Amygdala (tissue), 56 donors: ENCODE data around the gene SLC16A12.
A peak's percentile ranks its signal among the peaks of the same experiment; 100 is the strongest.
"Not testable (repeated sequence)": the region's sequence is repeated elsewhere in the genome, so short reads cannot be mapped to it uniquely, and the experiment has no call there.

Experiments used
- DNase-seq, 56 donors: peaks; one replicate each; lab custom pipeline; 2025; lab: John Stamatoyannopoulos, UW

SLC16A12 gene

DNA sequence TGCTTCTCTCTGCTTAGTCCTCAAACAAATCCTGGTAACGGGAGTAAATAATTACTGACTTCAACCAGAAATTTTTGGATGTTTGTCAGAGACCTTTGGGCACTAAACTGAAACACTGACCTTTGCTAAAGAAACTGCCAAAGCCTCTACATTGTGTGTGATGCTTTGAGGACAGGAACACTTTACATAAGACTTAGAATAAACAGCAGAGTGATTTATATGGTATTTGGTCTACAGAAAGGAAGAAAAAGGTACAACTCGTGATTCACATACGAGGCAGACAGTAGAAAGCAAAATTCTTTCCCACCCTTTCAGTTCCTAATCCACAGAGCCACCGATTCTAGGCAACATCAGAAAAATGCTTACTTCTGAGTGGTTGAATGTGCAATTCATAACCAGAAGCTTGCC, 59.8 kb downstream of the SLC16A12 start:
- DNase-seq = no peak

DNA sequence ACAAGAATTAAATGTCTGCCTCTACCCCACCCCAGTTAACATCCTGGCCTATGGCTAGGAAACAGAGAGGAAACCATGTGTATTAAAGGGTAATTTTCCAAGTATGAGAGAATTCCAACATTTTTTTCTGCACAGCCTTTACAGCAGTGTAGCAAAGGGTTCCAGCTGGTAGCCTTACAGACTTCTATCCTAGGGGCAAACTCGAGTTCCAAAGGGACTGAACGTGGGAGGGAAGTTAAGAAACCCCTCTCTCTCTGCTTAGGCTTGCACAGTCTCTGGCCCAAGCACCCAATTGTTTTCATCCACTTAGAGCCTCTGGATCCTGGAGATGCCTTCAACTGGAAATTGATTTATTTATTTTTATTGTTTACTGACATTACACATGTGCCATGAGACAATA, 60.3 kb downstream of the SLC16A12 start:
- peak in 1 of 56 donors; percentile 3 for DNase-seq

DNA sequence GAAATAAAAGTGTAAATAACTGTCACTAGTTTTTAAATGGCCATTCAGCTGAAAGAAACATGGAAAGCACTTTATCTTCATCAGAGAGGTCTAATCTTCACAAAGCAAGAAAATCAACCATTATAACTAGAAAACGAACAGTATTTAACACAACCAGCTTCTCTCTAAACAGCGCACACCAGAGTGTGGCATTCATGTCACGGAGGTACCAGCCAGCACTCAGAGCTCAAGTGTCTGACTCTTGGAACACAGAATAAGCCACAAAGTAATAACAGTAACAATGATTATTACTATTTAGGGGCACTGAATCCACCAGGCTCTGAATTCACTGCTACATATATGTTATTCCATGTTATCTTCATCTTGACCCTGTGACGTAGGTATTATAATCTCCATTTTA, 60.9 kb downstream of the SLC16A12 start:
- no peak for DNase-seq

DNA sequence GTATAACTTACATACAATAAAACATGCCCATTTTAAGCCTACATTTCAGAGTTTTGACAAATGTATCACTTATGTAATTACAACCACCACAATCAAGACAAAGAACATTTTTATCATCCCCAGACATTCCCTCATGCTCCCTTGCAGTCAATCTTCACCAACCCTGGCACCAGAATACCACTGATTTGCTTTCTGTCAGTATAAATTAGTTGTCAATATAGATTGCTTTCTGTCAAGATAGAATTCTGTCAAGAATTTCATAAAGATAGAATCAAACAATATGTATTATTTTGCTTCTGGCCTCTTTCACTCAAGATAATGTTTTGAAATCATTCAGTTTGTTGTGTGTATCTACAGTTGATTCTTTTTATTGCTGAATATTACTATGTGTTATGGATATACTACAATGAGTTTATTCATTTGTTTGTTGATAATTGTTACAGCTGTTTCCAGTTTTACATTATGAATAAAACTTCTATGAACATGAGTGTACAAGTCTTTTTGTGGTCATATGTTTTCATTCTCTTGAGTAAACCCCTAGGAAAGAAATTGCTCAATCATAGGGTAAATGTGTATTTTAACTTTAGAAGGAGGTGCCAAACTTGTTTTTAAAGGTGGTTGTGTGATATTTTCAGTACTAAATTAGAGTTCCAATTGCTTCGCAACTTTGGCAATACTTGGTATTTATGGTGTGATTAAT, 64.1 kb downstream of the SLC16A12 start:
- no peak for DNase-seq

DNA sequence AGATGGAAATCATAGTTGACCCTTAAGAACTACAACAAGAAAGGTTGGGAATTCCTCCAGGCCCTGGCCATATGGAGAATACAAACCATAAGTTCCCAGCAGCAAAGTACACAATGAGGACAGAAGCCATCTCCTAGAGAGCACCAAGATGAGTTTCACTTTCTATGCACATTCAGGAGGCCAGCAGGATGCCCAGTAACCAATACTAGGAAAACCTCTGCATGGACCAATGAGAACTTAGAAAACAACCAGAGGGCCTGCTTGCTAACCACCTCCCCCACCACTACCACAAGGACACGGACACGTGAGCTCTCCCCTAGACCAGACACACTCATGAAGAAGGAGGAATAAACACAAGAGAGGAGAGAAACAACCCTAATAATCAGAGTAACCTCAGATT, 64.8 kb downstream of the SLC16A12 start:
- DNase-seq = no peak

DNA sequence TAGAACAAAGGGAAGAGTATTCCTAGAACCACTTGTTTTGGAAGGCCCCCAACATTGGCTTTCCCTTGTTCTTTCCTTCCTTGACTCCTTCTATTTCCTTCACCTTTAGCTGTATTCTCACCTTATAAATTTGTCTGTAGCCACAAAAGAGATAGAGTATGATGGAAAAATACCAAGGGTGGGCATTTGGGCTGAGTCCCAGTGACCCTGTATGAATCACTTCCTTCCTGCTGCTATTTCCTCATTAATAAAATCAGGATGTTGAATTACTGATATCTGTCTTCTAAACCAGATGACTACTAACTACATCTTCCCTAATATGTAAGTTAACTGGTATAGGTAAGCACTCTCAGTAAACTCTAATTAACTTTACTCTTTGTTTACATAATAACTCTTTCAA, 65.9 kb downstream of the SLC16A12 start:
- no peak for DNase-seq

DNA sequence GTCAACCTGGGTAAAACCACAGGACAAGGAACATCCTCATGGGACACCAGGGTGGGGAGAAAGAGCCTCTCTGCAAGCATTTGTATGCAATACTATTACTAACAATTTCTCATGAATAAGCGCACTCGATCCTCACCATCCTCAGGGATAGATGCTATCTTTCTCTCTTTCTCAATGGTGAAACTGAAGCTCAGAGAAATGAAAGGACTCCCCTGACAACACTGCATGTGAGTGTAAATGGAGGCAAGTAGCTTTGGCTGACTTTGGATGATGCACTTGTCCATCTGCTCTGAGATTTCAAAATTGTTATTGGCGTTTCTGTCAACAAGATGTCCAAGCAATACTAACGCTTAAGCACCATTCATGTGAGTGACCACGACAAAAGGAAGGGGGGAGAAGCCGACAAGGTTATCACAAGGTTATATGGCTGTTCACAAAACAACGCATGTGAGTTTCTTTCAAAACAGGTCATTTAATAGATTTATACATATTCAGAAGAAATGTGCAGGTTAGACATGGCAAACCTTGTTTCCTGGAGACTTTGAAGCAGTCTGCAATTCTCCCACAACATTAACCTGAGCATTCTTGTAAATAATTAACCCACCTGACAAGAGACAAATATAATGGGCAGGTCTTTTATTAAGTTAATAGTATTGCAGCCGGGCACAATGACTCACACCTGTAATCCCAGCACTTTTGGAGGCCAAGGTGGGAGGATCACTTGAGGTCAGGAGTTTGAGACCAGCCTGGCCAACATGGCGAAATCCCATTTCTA, 67.0 kb downstream of the SLC16A12 start:
- DNase-seq = no peak

DNA sequence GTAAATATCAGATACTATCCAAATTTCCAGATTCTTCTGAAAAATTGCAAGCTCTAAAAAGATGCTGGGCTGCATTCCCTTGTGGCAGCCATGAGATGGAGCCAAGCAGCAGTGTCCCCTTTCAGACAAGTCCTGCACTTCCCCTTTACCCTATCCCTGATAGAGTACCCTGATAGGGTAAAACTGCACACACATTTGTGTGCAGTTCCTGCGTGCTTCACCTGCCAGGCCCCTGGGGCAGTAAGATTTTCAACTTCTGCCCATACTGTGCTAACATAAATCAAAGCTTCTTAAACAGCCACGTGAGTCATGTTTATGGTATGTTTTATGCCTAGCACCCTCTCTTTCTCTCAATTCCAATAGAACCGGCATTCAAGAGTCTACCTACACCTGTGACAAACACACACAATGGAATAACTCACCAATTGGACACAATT, 68.8 kb downstream of the SLC16A12 start:
- DNase-seq = no peak

DNA sequence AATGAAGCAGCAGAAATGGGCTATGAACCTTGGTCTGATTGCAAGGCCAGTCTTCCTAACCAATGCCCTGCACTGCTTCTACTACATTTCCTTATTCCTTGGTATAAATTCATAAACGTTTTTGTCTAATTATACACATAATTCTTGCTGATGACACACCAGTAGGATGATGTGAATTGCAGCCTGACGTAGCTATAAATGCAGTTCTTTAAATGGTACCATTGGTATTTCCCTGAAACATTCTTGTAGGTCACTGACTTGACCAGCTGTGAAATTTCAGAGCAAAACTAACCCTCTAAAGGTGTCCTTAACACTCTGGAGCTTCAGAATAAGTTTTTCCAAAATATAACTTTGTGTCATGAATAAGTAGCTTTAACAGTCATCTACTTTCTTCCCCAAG, 70.2 kb downstream of the SLC16A12 start:
- no peak for DNase-seq

DNA sequence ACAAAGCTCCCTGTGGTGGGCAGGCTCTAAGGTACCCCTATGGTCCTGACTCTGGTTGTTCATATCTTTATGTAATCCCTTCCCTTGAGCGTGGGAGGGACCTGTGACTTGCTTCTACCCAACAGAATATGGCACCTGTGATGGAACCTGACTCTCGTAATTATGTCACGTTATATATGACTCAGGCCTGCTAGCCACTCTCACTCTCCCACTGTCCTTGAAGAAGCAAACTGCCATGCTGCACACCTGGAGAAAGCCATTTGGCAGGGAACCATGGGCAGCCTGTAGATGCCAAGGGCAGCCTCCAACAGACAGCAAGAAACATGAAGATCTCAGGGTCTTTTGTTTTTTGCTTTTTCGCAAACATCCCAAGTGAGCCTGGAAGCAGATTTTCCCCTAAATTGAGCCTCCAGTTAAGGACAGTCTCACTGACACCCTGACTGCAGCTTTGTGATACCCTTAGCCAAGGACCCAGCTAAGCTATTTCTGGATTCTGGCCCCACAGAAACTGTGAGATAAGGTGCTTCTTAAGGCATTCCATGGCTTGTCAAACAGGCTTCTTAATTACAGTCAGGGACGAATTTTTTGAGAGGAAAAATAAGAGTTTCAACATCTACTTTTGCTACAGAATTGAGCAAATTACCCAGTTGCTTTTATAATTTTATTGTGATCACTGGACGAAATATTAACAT, 71.4 kb downstream of the SLC16A12 start:
- no peak for DNase-seq

DNA sequence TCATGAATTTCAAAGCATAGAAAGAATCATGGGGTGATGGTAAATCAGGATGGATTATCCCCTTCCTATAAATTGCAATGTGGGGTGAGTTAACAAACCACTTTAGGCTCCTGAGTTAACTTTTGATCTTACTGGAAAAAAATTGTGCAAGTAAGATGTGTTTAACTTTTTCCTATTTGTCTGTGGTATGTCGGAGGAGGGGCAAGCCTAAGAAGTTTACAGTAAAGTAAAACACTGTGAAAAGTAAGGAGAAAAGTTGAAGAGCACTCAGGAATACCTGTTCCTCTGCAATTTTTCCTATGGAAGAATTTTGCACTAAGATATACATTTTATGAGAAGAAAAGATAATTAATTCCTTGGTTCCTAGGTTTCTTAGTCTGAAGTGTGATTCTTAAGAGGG, 76.6 kb downstream of the SLC16A12 start:
- no peak for DNase-seq

DNA sequence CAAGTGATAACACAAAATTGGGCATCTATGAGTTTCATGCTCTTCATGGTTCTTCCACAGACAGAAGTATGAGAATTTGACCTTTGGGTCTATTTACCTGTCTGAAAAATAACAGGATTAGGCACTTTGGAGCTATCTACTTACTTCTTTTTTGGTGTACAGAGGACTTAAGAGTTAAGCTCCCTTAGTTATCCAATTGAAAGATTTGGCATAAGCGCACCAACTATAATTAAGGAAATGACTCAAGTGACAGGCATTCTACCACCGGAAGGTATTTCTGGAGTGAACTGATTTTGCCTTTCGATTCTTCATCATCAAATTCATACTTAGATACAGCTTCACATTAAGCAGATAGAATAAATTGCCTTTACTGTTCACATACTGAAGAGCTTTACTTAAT, 77.1 kb downstream of the SLC16A12 start:
- no peak for DNase-seq

DNA sequence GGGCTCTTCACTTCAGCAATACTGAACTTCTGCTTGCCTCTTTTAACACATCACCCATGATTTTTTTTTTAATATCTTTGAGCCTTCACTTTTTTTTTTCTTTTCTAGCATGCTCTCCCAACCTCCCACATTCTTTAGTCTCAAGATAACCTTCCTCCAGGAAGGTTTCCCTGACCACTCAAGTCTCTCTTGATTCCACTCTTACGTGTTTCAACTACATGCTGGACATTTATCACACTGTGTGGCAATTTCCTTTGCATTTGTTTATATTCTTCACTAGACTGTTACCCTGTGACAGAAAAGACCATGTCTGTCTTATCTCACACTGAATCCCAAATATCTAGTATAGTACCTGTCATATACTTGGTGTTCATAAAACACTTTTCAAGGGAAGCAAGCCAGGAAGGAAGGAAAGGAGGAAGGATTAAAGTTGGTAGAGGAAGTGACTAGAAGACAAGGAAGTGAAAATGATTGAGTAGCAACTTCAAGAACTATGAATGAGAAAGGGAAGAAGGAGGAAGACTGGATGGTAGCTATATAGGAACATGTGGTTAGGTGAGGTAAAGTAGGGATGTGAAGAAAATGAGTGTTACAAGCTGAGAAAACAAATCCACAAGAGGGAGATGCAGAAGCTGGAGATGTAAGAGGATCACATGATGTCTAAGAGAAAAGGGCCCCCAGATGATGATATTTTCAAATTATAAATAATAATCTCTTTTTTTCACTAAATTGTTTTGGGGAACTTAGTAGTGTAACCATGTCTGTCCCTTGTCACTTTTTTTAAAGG, 80.6 kb downstream of the SLC16A12 start:
- DNase-seq = no peak

DNA sequence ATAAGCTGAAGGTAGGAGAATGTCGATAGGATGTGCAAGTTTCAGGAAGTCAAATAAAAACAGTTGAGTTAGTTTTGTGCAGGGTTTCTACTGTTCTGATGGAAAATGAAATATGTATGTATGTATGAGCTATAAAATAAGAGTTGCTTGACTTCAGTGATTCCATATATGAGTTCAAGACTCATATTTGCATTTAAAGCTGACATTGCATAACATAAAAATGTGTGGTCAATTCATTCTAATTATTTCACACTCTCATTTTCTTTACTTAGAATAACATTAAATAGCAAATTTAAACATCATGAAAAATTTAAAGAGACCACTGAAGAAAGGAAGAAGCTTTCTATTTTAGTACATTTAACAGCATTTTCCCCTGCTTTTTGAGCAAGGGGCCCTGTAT, 83.2 kb downstream of the SLC16A12 start:
- no peak for DNase-seq

DNA sequence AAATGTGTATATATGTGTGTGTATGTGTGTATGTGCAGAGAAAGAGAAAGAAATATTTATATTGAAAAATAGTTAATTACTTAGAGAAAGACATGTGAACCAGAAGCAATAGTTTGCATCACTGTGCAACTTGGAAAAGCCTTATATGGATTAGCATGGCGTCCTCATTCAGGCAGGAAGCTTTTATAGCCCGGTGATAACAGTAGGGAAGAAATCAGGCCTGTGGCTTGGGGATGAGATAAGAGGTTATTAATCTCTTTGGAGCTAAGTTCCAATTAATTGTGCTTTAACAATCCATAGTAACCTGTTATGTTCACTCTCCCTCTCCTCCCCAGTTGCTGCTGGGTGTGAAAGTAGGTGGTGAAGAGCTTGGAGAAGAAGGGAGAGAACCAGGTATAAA, 84.5 kb downstream of the SLC16A12 start:
- DNase-seq = no peak

DNA sequence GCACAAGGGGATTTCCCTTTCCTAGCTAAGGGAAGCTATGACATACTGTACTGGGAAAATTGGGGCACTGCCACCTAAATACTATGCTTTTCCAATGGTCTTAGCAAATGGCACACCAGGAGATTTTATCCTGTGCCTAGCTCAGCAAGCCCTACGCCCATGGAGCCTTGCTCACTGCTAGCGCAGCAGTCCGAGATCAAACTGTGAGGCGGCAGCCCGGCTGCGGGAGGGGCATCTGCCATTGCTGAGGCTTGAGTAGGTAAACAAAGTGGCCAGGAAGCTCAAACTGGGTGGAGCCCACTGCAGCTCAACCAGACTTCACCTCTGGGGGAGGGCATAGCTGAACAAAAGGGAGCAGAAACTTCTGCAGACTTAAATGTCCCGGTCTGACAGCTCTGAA, 90.6 kb downstream of the SLC16A12 start:
- DNase-seq = not testable (repeated sequence)

DNA sequence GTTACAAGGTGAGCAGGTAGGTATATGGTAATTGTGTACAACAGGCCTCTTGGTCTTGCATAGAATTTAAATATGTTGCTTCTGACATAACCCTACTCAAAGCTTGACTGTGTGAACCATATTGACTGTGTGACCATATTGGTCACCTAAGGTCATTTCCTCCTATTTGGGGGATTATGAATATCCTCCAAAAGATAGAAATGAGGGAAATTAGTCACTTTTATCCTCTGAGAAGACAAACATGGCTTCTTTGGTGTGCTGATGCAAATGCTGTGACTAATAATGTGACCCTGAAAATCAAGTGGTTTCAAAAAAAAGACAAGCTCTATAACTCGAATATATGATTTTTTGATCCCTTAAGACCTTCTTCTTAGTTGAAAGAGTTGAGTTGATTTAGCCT, 93.1 kb downstream of the SLC16A12 start:
- DNase-seq = no peak

DNA sequence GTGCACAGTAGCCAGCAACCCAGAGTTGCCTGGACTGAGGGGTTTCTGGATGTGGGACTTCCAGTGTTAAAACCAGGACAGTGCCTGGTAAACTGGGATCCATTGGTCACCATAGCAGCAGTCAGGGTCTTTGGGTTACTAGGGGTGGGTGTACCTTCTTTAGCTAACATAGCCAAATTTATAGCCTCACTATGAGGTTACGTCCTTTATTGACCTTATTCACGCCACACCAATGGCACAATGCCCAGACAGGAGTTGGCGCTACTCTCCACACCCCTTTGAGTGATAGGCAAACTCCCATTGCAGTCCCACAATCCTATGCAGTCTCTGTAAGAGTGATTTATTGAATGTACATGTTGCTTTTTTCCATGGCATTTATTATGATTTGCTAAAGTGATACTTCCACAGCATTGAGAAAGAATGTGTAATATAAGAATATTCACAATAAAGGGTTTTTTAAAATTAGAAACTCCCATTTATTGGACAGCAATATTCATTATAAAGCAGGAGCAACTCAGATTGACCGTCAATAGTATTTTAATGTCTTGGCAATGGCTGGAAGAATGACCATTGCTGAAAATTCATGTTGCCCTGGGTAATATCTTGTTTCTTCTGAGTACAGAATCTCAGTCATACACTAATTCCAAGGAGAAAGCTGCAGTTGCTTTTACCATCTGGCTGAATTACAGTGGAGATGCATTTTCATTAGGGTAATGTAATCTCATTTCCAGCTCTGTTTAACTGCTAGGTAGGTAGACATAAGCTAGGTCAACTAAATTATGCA, 95.0 kb downstream of the SLC16A12 start:
- DNase-seq = no peak

DNA sequence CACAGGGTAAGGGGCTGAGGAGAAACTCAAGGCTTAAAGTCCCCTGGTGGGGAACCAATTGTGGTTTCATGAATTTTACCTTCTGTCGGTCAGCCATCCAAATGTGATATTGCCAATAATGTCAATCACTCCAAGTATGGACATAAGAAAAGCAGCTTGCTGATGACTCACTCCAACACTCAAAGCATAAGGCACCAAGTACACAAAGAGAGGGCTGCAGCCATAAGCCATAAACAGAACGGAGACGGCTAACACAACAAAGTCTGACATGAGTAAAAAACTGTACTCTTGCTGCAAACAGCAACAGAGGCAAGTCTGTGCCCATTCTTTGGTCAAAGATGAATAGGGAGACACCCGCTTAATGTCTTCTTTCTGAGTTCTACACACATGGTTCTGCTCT, 96.9 kb downstream of the SLC16A12 start:
- no peak for DNase-seq

DNA sequence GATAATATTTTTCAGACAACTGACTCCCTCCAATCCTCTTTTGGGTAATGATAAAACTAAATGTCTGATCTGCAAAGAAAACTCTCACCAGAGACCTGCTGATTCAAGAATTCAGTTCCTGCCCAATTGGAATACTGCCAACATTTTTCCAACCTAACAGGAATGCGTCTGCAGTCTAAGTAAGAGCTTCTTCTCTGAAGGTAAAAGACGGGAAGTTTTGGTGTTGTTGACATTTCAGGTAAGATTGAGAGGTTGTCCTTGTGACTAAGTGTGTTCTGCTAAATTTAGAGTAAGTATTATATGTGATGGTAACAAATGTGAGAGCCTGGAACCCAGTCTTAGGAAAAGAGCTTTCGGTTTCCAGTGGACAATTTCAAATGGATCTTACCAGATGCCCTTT, 103.4 kb downstream of the SLC16A12 start:
- DNase-seq = no peak
